HG03039 (cell line): Measurements from ENCODE around the gene IL20RA.

Experiments
- ATAC-seq: cut with Tn5 transposase; IDR thresholded peaks from one replicate; pipeline ENCODE4 v1.9.1; 2021; ENCODE audit warnings: mild to moderate bottlenecking, moderate library complexity; ENCODE audit not compliant: unreplicated experiment

Gene IL20RA

DNA sequence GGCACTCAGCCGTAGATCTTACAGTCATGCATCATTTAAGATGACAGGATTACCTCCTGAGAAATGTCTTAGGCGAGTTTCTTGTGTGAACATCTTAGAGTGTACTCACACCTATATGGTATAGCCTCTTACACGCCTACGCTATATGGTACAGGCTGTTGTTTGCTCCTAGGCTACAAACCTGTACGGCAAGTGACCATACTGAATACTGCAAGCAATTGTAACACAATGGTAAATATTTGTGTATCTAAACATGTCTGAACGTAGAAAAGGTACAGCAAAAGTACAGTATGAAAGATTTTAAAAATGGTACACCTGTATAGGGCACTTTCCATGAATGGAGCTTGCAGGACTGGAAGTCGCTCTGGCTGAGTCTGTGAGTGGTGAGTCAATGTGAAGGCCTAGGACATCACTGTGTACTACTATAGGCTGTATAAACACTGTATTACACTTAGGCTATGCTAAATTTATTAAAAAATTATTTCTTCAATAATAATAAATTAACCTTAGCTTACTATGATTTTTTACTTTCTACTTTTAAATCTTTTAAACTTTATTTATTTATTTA is 541 bp upstream of the IL20RA start:
- ATAC-seq = no peak

DNA sequence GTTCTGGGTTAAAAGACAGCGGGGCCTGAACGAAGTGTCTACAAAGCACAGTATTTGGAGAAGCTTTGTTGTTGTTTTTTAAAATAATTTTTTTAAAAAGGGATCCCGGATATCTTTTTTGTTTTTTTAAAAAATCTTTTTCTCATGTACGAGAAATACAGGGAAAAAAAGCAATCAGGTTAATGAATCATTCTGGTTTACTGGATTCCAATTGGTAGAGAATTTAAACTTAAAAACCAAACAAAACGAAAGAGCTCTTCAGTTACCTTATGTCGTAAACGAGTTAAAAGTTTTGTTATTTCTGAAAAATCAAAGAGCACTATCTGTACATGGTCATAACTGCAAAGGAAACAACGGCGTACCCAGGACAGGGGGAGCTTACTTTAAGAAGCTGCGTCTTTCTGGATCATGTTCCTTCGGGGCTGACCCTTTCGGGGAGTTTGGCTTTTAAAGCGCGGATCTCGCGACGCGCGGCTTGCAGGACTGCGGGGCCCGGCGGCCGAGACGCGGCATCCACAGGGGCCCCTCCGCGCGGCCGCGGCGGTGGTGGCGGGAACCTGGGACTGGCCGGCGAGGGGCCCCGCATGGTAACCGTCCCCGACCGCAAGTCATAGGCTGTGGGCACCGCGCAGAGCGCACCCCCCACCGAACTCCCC is 927 bp downstream of the IL20RA start:
- ATAC-seq = no peak

DNA sequence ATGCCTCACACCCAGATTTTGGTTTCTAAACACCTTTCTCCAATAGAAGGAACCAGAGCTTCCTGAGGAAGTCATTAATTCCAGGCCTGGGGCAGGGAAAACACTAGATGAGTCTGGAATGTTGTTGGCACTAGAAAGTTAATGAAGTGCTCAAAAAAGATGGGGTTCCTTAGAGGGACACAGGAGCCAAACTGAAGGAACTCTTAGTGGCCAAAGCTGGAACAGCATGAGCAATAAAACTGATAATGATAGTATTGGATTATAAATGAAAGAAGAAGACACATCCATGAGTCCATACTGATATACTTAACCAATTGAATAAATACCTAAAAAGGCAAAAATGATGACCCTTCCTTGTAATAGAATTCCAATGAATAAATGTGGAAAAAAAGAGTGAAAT is 4.4 kb downstream of the IL20RA start:
- no peak for ATAC-seq

DNA sequence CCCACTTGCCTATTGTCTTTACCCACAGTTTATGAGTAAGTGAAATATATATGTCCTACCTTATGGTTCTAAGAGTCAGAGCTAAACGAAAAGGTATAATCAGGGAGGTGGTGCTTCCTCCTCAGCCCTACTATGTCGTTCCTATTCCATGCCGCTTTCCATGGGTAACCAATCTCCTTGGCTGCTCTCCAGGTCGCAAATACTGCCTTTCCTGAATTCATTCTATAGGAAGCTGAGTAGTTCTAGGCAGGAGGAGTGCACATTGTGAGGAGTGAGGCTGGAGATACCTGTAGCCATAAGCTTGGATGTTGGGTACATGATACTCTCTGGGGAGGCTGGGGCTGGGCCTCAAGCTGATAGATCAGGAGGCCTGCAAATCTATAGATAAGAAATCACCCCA is 5.8 kb downstream of the IL20RA start:
- no peak for ATAC-seq

DNA sequence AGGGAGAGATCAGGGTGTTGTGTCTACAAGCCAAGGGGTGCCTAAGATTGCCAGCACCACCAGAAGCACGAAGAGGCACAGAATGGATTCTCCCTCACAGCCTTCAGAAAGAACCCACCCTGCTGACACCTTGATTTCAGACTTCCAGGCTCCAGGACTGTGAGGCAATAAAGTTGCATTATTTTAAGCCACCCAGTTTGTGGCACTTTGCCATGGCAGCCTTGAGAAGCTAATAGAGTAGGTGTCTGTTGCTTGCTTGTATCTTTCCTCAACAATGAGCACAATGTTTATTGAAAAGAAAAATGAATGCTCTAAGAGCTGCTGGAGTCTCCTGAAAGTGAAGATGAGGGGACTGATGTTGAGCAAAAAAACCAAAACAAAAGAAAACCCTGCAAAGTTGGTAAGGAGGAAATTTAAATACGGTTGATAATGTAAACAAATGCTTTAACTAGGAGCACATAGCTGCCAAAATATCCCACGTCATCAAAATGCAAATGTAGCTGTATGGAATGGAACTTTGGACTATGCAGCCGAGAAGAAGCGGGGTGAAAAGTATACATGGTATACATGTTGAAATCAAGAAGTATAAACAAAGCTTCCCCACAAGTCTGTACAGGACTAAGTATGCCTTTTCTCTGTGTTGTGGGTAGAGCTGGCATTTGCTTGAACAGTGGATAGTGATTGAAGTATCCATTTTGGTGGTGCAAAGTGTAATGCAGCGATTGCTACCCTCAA is 8.0 kb downstream of the IL20RA start:
- no peak for ATAC-seq

DNA sequence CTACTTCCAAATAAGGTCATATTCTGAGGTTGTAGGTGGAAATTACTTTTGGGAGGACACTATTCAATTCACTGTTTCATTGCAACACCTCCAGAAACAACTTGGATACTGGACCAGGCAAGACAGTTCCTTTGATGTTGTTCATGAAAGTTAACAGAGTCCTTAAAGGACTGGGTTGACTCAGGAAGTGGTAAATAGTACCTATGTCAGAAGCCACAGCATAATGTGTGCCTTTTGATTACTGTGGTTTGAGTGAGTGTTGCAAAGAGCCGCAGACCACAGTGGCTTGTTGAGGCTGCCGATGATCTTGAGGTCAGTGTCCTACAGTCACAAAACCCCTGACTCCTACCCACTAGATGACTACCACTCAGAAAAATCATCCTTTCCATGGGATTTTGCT is 10.9 kb downstream of the IL20RA start:
- peak; percentile 87 for ATAC-seq

DNA sequence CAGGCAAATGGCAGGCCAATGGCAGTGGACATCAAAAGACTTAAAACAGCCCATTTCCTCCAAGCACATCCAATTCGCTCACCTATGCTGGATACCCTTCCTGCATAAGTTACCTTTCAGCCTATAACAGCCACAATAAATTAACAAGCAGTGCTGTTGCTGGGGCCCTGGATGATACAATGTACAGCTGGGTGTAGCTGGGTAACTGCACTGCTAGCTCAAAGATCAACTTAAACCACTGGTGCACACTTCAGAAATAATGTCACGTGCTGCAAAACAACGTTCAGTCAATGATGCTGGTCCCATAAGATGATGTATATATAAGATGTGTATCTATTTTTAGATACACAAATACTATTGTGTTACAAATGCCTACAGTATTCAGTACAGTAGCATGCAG is 13.6 kb downstream of the IL20RA start:
- ATAC-seq = no peak

DNA sequence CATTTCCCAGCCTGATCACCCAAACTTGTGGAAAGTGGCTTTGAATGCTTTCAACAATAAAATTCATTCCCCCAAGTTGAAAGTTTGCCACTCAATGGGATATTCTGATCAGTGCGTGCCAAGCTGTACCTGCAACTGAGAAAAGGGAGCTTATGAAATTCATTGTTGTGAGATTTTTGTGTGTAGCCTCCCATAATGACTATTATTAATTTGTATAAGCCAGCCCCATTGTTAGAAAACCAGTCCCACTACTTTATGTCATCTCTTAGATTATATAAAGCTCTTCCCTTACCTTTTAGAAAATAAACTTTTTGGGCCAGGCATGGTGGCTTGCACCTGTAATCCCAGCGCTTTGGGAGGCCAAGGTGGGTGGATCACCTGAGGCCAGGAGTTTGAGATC is 15.9 kb downstream of the IL20RA start:
- ATAC-seq = no peak

DNA sequence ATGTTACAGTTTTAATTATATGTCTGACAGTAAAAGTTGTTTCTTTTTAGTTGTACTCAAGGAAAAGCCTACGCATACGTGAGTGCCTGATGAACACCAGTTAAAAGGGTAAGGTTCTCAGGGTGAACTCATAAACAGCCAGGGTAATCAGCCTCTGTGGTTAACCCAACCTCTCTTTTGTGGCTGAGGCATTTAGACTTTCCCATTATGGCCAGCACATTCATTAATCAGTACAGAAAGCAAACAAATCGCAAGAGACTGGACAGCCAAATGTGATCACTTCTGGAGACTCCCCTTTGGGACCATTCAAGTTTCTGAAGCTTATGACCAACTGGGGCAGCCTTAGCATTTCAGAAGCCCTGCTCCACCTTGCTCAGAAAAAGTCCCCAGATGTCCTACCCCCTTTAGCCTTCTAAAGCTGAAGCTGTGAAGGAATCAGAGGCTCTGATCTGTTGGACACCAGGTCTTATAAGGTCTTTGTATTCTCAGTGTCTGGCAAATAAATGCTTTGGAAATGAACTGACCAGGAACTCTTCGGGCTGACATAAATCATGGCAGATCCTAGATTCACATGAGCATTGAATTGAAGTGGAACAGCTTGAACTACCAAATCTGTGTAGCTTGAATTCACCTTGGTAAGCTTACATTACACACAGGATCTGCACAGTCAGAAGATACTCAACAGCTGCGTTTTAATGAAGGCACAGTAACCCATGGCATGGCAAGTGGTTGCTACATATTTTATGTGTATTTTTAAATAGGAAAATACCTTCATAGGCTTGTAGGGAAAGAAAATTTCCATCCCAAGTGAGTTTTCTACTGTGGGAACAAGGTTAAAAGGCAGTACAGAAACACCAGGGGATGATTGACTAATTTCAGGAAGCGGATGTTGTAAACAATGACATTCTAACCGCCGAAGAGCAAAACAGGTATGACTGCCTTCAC is 18.7 kb downstream of the IL20RA start:
- ATAC-seq = no peak

DNA sequence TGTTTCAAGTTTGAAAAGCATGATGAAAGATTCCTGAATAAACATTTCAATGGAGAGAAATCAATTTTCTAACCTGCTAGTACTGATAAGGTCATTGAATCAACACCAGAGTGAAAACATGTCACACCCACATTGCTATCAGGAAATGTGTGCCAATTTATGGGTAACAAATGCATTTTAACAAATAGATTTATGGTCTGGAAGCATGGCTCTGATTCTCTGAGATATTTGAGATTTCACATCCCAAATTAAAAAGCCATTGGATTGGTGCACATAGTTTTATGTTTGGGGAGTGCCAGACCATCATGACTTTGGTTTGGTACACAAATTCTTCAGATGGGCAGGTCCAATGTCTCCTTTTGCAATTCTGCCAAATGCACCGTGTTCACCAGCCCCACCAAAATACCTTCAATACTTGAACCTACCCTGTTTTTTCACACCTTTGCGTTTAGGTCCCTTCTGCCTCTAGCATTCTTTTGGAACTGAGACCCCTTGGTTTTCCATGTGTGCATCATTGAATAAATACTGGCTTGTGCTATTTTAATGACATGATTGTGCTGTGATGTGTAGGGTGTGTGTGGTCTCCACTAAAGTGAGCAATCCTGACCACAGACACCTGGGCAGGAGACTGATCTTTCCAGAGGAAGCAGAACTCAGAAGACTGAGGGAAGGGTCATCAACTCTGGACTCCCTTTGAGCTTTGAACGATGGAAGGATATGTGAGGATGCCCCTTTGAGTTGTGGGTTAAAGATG is 20.4 kb downstream of the IL20RA start:
- no peak for ATAC-seq

DNA sequence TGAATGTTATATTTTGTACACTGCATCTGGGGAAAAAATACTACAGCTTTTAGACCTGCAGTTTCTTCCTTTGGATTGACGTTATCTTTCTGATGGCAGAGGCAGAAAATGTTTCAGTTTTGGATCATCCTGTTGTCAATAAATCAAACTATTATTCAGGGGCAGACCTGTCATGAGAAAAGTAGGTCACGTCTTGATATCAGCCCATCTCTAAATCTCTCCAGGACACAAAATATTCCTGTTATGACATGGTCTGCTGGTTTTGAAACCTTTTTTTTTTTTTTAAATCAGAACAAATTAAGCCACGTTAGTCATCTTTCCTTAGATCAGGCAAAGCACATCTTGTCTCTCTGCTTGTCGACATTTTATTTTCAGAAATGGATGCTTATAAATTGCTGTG is 24.0 kb downstream of the IL20RA start:
- no peak for ATAC-seq

DNA sequence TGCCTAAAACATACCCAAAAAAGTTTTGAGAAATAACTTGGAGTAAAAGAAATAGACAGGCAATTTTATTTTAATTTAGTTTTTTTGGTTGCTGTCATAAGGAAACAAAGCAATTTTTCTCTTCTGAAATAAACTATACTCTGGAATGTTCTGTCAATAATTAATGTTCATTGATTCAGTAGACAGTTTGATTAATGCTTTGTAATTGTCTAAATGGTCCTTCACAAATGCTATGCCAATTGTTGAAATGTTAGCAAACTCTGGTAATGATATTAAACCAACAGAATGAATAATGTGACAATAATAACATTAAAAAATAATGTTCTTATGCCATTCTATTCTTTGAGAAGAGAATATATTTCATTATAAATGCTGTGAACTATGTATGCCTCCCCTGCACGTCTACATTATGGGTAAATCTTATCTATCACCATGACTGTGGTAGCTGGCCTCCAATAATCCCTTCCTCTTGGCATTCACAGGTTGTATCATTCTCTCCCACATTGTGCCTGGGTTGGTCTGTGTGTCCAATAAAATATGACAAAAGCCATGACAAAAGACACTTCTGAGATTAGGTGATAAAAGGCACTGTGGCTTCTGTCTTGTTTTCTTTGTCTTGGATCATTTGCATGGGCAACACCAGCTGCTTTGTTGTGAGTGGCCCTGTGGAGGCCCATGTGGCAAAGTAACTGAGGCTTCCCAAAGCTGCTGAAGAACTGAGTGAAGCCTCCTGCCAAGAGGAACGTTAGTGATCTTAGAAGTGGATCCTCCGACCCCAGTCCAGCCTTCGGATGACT is 25.1 kb downstream of the IL20RA start:
- no peak for ATAC-seq

DNA sequence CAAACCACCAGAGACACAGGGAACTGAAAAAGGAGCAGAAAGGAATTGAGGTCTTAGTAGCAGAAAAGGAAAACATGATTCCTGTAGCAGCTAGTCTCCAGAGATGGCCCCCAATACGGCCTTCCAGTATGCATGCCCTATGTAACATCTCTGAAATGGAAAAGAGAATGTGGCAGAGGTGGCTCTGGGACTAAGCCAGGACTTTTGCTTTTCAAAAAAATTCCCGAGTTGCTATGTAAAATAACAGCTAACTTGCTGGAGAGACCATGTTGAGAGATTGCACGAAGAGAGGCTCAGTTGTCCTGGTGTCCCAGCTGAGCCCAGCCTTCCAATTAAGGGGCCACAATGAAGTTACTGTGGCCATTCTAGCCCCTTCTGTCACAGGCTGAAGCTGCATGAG is 27.7 kb downstream of the IL20RA start:
- ATAC-seq = no peak

DNA sequence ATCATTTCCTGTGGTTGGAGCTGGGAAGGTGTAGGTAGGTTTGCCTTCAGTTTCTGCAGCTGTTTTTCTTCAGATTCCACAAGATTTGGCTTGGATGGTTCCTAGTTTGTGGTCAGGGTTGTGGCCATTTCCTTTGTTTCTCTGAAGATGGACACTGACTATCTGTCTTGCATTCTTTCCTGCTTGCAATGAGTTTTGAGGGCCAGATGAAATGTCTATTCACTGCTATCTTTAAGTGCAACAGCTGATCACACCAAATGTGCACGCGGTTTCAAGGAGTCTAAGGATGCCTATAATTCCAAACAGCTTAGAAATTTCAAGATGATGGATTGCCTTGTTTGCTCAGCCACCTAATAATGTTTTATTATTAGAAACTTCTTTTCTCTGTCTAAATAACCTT is 28.4 kb downstream of the IL20RA start:
- ATAC-seq = no peak

DNA sequence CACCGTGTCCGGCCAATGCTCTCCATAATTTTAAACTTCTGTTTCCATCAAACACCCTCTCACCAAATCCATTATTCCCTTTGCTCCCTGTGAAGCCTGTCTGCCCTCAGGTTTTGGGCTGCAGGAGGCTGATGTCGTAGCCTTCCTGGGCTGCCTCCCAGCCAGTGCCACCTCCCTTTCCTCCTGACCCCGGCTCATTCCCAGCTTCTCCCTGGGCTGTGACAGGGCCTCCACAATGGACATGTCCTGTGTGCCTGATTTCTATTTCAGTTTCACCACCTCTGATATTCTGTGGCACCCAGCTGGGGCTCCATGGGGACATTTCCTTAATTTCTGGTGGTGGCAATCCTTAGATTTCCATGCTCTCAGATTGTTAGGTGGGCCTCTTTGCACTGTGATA is 28.8 kb downstream of the IL20RA start:
- ATAC-seq = no peak

DNA sequence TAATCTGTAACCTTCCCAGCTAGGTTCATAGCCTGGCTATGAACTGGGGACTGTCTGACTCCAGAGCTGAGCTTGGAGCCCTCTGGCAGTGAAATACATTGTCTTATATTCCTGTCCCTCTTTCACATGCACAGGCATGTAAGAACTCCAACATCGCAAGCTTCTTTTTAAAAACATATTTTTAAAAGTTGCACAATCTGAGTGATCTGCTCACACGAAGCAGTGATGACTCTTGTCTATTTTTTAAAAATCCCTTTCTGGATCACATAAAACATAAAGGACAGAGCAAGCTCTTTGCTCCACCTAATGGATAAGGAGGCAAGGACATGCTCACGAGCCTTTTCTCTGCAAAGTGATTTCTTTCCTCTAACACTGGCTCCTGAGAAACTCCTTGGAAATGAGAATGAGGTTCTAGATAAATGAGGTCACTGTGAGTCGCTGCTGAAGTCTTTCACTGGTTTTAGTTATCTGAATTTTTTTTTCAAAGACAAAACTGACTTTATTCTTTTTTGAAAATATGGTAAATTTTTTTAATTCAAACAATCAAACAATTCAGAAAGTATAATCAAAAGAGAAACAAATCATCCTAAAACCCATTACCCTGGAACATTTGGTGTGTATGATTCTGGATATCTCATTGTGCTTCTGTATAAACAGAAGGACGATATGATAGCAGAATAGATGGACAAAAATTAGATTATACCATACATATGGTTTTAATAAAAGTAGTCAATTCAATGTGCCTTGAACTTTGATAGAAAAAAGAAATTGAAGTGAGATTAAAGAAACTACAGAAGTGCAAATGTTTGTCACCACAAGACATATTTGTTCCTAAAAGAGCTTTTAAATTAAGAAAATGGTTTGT is 30.8 kb downstream of the IL20RA start:
- no peak for ATAC-seq

DNA sequence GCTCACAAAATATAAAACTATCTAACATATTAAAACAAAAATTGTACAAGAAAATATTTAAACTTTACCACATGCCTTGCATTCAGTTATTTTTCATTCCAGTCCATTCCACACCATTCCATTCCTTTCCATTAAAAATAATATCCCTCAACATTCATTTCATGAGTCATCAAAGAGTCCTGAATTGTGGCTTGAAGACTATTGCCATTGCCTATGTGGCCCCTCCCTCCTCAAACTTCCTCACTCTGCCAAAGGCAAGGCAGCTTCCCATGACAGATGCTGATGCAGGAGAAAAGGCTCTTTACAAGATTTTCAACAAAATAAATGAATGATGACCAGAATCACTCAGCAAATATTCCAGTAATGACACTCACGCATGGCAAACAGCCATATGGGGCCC is 31.7 kb downstream of the IL20RA start:
- no peak for ATAC-seq

DNA sequence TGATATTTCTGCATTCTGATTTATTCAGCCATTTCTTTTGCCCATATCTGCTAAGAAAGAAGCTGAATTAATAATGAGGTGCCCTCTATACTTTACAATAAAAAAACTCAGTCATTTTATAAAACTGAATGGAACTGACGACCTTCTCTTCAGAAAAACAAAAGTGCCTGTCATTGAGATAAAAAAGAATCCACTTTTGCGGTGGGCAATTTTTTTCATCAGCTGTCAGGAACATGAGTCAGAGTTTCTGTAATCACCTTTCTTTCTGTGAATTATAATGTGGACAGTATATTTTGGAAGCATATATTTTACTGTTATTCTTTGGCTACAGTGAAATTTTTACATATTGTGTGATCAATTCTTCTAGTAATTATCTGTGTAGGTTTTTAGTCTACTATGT is 33.4 kb downstream of the IL20RA start:
- no peak for ATAC-seq

DNA sequence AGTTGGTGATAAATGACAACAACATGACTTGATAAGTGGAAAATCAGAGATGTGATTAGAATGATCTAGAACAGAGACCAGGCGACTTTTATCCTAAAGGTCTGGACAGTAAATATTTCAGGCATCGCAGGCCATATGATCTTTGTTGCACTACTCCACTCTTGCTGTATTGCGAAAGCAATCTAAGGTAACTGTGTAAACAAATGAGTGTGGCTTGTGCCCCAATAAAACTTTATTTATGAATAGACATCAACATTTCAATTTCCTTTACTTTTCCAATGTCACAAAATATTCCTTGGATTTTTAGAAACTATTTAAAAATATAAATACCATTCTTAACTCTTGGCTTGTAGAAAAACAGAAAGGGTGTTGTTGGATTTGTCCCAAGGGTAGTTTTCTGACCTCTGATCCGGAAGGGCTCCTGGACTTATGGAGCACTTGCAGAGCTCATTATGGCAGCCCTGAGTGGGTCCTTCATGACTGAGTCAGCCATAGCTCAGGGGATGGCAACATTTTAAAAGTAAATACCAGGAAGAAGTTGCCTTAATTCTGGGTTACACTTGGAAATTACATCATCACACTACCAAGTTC is 34.5 kb downstream of the IL20RA start:
- no peak for ATAC-seq
